ENCODE results near the gene SRRM5. TPM values are rescaled to one million over a fixed set of nuclear protein-coding genes. Genes with fewer than 3 reads are reported as not detected.

The SRRM5 gene
- total and polyA plus RNA-seq, 4 donors: 0.07 to 0.09 (median 0.09) TPM

DNA sequence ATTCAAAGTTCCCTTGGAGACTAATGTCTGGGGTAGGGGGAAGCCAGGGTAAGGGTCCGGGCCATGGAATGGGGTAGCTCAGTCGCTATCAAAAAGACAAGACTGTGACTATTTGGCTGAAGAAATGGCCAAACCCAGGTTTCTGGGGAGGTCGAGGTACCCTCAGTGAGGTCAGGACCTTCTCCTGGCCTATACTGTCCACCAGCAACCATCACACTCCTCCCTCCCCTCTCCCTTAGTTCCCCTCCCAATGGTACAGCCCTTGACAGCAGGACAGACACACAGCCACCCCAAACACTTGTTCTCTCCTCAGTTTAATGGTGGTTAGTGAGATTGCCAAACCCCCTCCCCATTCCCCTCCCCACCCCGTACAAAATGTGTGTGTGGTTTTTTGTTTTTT lies 10.2 kb downstream of the SRRM5 start:
- Histone ChIP-seq H3K27ac (ENCODE audit: low read depth in 1 of 2, low read length in 2 of 2) (no peak overlapping the region), H3K36me3 (ENCODE audit: control insufficient read depth in 4 of 4, insufficient read depth in 3 of 4, low read depth in 1 of 4, low read length in 3 of 4) (no peaks in the 10 kb centered on the region), H3K4me3 (ENCODE audit: low read depth in 1 of 3, low read length in 3 of 3) (no peak overlapping the region), H3K9ac (ENCODE audit: low read depth in 1 of 2, low read length in 2 of 2) (no peak overlapping the region), H3K27me3 (ENCODE audit: control insufficient read depth in 4 of 4, insufficient read depth in 4 of 4, low read length in 3 of 4) (no peaks in the 10 kb centered on the region), H3K9me3 (ENCODE audit: control insufficient read depth in 4 of 4, low read length in 3 of 4) (no peaks in the 10 kb centered on the region), H3K4me1 (ENCODE audit: control insufficient read depth in 4 of 4, insufficient read depth in 4 of 4, low read length in 3 of 4) (peaks cover 0 to 16% (median 11%) of the 10 kb centered on the region in 4 donors)
- no peak for DNase-seq (ENCODE audit: low spot score)
- 75% methylated on average over 4 of the region's 4 CpGs for WGBS
- TF ChIP-seq NR2F2 (IDR thresholded peaks at IDR 0.05): no peak
- no peak for TF ChIP-seq HNF4A (conservative IDR thresholded peaks at IDR 0.05)
- no peak for TF ChIP-seq FOXA2 (IDR thresholded peaks at IDR 0.05)
- TF ChIP-seq, protein P1, sequence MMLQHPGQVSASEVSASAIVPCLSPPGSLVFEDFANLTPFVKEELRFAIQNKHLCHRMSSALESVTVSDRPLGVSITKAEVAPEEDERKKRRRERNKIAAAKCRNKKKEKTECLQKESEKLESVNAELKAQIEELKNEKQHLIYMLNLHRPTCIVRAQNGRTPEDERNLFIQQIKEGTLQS (IDR thresholded peaks at IDR 0.05): no peak
- TF ChIP-seq SP1 (IDR thresholded peaks at IDR 0.05): no peak
- no peak for TF ChIP-seq TAF1 (conservative IDR thresholded peaks at IDR 0.05)
- TF ChIP-seq, protein P2, sequence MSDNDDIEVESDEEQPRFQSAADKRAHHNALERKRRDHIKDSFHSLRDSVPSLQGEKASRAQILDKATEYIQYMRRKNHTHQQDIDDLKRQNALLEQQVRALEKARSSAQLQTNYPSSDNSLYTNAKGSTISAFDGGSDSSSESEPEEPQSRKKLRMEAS (IDR thresholded peaks at IDR 0.05): no peak
- no peak for TF ChIP-seq RAD21 (IDR thresholded peaks at IDR 0.05)
- no peak for TF ChIP-seq EGR1 (IDR thresholded peaks at IDR 0.05; ENCODE audit: low read depth in 2 of 2)
- TF ChIP-seq, protein P3, sequence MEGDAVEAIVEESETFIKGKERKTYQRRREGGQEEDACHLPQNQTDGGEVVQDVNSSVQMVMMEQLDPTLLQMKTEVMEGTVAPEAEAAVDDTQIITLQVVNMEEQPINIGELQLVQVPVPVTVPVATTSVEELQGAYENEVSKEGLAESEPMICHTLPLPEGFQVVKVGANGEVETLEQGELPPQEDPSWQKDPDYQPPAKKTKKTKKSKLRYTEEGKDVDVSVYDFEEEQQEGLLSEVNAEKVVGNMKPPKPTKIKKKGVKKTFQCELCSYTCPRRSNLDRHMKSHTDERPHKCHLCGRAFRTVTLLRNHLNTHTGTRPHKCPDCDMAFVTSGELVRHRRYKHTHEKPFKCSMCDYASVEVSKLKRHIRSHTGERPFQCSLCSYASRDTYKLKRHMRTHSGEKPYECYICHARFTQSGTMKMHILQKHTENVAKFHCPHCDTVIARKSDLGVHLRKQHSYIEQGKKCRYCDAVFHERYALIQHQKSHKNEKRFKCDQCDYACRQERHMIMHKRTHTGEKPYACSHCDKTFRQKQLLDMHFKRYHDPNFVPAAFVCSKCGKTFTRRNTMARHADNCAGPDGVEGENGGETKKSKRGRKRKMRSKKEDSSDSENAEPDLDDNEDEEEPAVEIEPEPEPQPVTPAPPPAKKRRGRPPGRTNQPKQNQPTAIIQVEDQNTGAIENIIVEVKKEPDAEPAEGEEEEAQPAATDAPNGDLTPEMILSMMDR (IDR thresholded peaks at IDR 0.05; ENCODE audit: low read depth, low read length, missing input control): no peak
- TF ChIP-seq YY1 (IDR thresholded peaks at IDR 0.05): no peak
- no peak for TF ChIP-seq JUND (IDR thresholded peaks at IDR 0.05)
- TF ChIP-seq, protein P4, sequence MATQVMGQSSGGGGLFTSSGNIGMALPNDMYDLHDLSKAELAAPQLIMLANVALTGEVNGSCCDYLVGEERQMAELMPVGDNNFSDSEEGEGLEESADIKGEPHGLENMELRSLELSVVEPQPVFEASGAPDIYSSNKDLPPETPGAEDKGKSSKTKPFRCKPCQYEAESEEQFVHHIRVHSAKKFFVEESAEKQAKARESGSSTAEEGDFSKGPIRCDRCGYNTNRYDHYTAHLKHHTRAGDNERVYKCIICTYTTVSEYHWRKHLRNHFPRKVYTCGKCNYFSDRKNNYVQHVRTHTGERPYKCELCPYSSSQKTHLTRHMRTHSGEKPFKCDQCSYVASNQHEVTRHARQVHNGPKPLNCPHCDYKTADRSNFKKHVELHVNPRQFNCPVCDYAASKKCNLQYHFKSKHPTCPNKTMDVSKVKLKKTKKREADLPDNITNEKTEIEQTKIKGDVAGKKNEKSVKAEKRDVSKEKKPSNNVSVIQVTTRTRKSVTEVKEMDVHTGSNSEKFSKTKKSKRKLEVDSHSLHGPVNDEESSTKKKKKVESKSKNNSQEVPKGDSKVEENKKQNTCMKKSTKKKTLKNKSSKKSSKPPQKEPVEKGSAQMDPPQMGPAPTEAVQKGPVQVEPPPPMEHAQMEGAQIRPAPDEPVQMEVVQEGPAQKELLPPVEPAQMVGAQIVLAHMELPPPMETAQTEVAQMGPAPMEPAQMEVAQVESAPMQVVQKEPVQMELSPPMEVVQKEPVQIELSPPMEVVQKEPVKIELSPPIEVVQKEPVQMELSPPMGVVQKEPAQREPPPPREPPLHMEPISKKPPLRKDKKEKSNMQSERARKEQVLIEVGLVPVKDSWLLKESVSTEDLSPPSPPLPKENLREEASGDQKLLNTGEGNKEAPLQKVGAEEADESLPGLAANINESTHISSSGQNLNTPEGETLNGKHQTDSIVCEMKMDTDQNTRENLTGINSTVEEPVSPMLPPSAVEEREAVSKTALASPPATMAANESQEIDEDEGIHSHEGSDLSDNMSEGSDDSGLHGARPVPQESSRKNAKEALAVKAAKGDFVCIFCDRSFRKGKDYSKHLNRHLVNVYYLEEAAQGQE (IDR thresholded peaks at IDR 0.05): no peak
- TF ChIP-seq, protein P5, sequence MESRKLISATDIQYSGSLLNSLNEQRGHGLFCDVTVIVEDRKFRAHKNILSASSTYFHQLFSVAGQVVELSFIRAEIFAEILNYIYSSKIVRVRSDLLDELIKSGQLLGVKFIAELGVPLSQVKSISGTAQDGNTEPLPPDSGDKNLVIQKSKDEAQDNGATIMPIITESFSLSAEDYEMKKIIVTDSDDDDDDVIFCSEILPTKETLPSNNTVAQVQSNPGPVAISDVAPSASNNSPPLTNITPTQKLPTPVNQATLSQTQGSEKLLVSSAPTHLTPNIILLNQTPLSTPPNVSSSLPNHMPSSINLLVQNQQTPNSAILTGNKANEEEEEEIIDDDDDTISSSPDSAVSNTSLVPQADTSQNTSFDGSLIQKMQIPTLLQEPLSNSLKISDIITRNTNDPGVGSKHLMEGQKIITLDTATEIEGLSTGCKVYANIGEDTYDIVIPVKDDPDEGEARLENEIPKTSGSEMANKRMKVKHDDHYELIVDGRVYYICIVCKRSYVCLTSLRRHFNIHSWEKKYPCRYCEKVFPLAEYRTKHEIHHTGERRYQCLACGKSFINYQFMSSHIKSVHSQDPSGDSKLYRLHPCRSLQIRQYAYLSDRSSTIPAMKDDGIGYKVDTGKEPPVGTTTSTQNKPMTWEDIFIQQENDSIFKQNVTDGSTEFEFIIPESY (IDR thresholded peaks at IDR 0.05): no peak
- TF ChIP-seq FOXA1 (IDR thresholded peaks at IDR 0.05): no peak
- no peak for TF ChIP-seq HNF4G (IDR thresholded peaks at IDR 0.05)
- no peak for TF ChIP-seq RXRA (IDR thresholded peaks at IDR 0.05)
- TF ChIP-seq GABPA (IDR thresholded peaks at IDR 0.05 in 1 of 2, conservative IDR thresholded peaks at IDR 0.05 in 1 of 2): no peak

Measured in liver (tissue), 9 donors.